MCF 10A (cell line): Measurements from ENCODE around the gene ZBTB47. TPM values are rescaled to one million over a fixed set of nuclear protein-coding genes. Genes with fewer than 3 reads are reported as not detected.

Source experiments
- BruUV-seq: library from RNA; stranded (reverse); fragments of 400-500 nt; replicated peaks from 2 replicates; lab custom pipeline; 2021; lab: Mats Ljungman, UMichigan
- CTCF ChIA-PET: fragments of 300-600 bp; sonication (Branson Sonifier 250); formaldehyde crosslinking; extraction: SDS; loops from one replicate; lab custom pipeline; 2021; ENCODE audit warnings: antibody characterized with exemption, inconsistent platforms; lab: Yijun Ruan, JAX
- POLR2A ChIA-PET: fragments of 300-600, 350-650 bp; sonication (Branson Sonifier 250); formaldehyde crosslinking; extraction: SDS; loops from one replicate; lab custom pipeline; 2020; ENCODE audit warnings: antibody characterized with exemption, inconsistent platforms; lab: Yijun Ruan, JAX
- DNase-seq: peaks from one replicate; pipeline ENCODE4 v3.0.0-alpha.2; 2018; ENCODE audit not compliant: unreplicated experiment
- H3K27ac Mint-ChIP-seq: one replicate; pipeline ENCODE4 v1.8.0; 2022; ENCODE audit warnings: mild to moderate bottlenecking, low read depth, mixed read lengths; ENCODE audit not compliant: unreplicated experiment
- H3K27me3 Mint-ChIP-seq: one replicate; pipeline ENCODE4 v1.8.0; 2022; ENCODE audit warnings: mixed read lengths; ENCODE audit not compliant: insufficient read depth, unreplicated experiment
- H3K36me3 Mint-ChIP-seq: one replicate; pipeline ENCODE4 v1.8.0; 2022; ENCODE audit warnings: mild to moderate bottlenecking, moderate library complexity, mixed read lengths; ENCODE audit not compliant: insufficient read depth, unreplicated experiment
- H3K4me1 Mint-ChIP-seq: one replicate; pipeline ENCODE4 v1.8.0; 2022; ENCODE audit warnings: mixed read lengths; ENCODE audit not compliant: insufficient read depth, unreplicated experiment
- H3K4me3 Mint-ChIP-seq: one replicate; pipeline ENCODE4 v1.8.0; 2022; ENCODE audit warnings: mild to moderate bottlenecking, moderate library complexity, mixed read lengths; ENCODE audit not compliant: unreplicated experiment
- H3K9me3 Mint-ChIP-seq: one replicate; pipeline ENCODE4 v1.8.0; 2022; ENCODE audit warnings: mixed read lengths; ENCODE audit not compliant: unreplicated experiment
- intact Hi-C: fragments of 100-400 bp; cut with micrococcal nuclease; formaldehyde crosslinking; loops from 2 replicates; pipeline ENCODE4 v1.14.1; 2022
- total RNA-seq: library from RNA; stranded (reverse); gene quantifications from 2 replicates; pipeline ENCODE4 v1.2.3, GENCODE V29; 2022
- TF ChIP-seq, protein P1 (sequence below): fragments of 200-600 bp; IDR thresholded peaks from one replicate; pipeline ENCODE4 v1.8.0; 2022; ENCODE audit warnings: antibody characterized with exemption, mild to moderate bottlenecking; ENCODE audit not compliant: unreplicated experiment

Gene ZBTB47
- total RNA-seq, 1 experiment from 2014 or later: 10.9 TPM

DNA sequence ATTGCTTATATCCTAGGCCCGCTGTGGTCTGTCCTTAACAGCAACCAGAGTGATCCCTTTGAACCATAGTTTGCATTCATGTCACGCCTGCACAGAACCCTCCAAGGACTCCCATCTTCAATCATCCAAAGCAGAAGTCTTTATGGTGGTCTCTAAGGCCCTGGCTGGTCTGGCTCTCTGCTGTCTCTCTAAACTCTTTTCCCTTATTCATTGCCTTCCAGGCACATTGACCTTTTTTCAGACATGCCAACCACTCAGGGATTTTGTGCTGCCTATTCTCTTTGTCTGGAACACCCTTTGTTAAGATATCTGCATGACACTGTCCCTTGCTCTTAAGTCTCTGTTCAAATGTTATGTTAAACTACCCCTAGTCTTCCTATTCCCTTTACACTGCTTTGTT lies 21.9 kb upstream of the ZBTB47 start:
- no TSS peak for BruUV-seq
- peaks cover 7% of the 10 kb centered on the region for H3K4me1 Mint-ChIP-seq
- no peaks in the 10 kb centered on the region for H3K27me3 Mint-ChIP-seq
- peak overlapping the region; percentile 13 for H3K27ac Mint-ChIP-seq
- ChIA-PET POLR2A (interaction anchor here (0.7 to 1.2 kb wide), 2 partner anchors 10 to 120 kb away, joined by 3 read pairs; no protein-coding TSS in a partner anchor), CTCF (interaction anchor here (0.6 kb wide), 1 partner anchor 121 kb away, joined by 3 read pairs; no protein-coding TSS in a partner anchor)
- no peak overlapping the region for H3K4me3 Mint-ChIP-seq
- H3K9me3 Mint-ChIP-seq: no peaks in the 10 kb centered on the region
- TF ChIP-seq, protein P1, sequence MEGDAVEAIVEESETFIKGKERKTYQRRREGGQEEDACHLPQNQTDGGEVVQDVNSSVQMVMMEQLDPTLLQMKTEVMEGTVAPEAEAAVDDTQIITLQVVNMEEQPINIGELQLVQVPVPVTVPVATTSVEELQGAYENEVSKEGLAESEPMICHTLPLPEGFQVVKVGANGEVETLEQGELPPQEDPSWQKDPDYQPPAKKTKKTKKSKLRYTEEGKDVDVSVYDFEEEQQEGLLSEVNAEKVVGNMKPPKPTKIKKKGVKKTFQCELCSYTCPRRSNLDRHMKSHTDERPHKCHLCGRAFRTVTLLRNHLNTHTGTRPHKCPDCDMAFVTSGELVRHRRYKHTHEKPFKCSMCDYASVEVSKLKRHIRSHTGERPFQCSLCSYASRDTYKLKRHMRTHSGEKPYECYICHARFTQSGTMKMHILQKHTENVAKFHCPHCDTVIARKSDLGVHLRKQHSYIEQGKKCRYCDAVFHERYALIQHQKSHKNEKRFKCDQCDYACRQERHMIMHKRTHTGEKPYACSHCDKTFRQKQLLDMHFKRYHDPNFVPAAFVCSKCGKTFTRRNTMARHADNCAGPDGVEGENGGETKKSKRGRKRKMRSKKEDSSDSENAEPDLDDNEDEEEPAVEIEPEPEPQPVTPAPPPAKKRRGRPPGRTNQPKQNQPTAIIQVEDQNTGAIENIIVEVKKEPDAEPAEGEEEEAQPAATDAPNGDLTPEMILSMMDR: no peak
- intact Hi-C loops: no loop called here
- no peak for DNase-seq
- H3K36me3 Mint-ChIP-seq: peaks cover 10% of the 10 kb centered on the region

DNA sequence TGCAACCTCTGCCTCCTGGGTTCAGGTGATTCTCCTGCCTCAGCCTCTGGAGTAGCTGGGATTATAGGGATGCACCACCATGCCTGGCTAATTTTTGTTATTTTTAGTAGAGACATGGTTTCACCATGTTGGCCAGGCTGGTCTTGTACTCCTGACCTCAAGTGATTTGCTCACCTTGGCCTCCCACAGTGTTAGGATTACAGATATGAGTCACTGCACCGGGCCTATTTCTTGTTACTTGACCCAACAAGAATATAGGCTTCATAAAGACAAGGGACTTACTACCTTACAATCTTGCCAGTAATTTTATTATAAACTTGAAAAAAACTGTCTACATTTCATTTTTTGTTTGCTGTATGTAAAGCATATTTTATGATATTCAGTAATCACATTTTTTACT lies 21.4 kb upstream of the ZBTB47 start:
- H3K9me3 Mint-ChIP-seq: no peaks in the 10 kb centered on the region
- peak; percentile 79 for DNase-seq
- intact Hi-C loops: no loop called here
- no peaks in the 10 kb centered on the region for H3K27me3 Mint-ChIP-seq
- H3K4me1 Mint-ChIP-seq: peaks cover 7% of the 10 kb centered on the region
- peaks cover 6% of the 10 kb centered on the region for H3K36me3 Mint-ChIP-seq
- TF ChIP-seq, protein P1: no peak
- no TSS peak for BruUV-seq
- ChIA-PET POLR2A (interaction anchor here (1.2 kb wide), 1 partner anchor 120 kb away, joined by 3 read pairs; no protein-coding TSS in a partner anchor), CTCF (interaction anchor here (0.6 kb wide), 1 partner anchor 120 kb away, joined by 3 read pairs; no protein-coding TSS in a partner anchor)
- peak overlapping the region; percentile 13 for H3K27ac Mint-ChIP-seq
- no peak overlapping the region for H3K4me3 Mint-ChIP-seq

DNA sequence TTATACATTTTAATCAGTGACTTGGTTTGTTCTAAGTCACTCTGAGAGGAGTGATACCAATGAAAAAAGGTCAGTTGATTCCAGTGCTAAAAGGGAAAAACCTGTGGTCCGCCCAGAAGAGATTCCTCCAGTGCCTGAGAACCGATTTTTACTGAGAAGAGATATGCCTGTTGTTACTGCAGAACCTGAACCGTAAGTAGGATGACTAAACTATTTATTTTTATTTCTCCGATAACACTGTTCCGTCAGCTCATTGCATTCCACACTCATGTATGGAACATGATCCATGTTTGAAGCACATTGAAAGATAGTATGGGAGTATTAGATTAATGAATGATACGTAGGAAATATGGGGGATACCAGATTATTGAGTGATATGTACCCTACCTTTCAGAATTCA lies 20.0 kb upstream of the ZBTB47 start:
- no peaks in the 10 kb centered on the region for H3K36me3 Mint-ChIP-seq
- peaks cover 7% of the 10 kb centered on the region for H3K4me1 Mint-ChIP-seq
- intact Hi-C loops: no loop called here
- H3K4me3 Mint-ChIP-seq: no peak overlapping the region
- CTCF ChIA-PET: interaction anchor here (0.6 to 1.6 kb wide), 6 partner anchors 9 to 566 kb away, joined by 3 to 7 read pairs (median 4); no protein-coding TSS in a partner anchor
- POLR2A ChIA-PET: interaction anchor here (0.7 to 1.1 kb wide), 4 partner anchors 9 to 1467 kb away, joined by 3 to 4 read pairs (median 3); no protein-coding TSS in a partner anchor
- no peaks in the 10 kb centered on the region for H3K27me3 Mint-ChIP-seq
- BruUV-seq: no TSS peak
- no peaks in the 10 kb centered on the region for H3K9me3 Mint-ChIP-seq
- no peak overlapping the region for H3K27ac Mint-ChIP-seq
- no peak for DNase-seq
- TF ChIP-seq, protein P1: no peak

DNA sequence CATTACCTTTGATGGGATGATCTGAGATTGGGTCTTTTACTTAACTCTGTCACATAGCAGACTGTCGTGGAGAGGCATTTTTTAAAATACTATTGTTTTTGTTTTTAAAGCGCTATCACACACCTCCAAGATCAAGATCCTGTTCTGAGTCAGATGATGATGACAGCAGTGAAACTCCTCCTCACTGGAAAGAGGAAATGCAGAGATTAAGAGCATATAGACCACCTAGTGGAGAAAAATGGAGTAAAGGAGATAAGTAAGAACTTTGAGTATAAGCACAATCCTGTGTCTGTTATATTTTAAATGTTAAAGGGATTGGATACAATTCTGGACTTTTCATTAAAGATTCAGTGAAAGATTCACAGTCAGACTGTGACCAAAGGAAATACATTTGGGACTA lies 18.4 kb upstream of the ZBTB47 start:
- H3K9me3 Mint-ChIP-seq: no peaks in the 10 kb centered on the region
- peak; percentile 16 for DNase-seq
- TF ChIP-seq, protein P1: no peak
- H3K36me3 Mint-ChIP-seq: no peaks in the 10 kb centered on the region
- BruUV-seq: no TSS peak
- H3K4me3 Mint-ChIP-seq: no peak overlapping the region
- peaks cover 7% of the 10 kb centered on the region for H3K4me1 Mint-ChIP-seq
- intact Hi-C loops: no loop called here
- no peak overlapping the region for H3K27ac Mint-ChIP-seq
- CTCF ChIA-PET: no interaction called here
- no peaks in the 10 kb centered on the region for H3K27me3 Mint-ChIP-seq
- POLR2A ChIA-PET: no interaction called here
